ENCODE data around the gene TBC1D32. TPM values are rescaled to one million over a fixed set of nuclear protein-coding genes. Genes with fewer than 3 reads are reported as not detected.
"Not testable (repeated sequence)": the region's sequence is repeated elsewhere in the genome, so short reads cannot be mapped to it uniquely, and the experiment has no call there.

The TBC1D32 gene
- total RNA-seq (2014; rRNA removed; shearing (Covaris generic)) = 5.4 and 23.4 TPM in 2 replicates

- DNase-seq (ENCODE audit: low read depth) = peak; percentile 96
Measured at GRCh38 chr6:121334299-121335086, at the start of gene TBC1D32. TSS of gene TBC1D32 (minus strand) at chr6:121334480. CDS start at chr6:121334430, 50 bp downstream.

- no peak for DNase-seq (ENCODE audit: low read depth)
Measured at GRCh38 chr6:121383478-121383877, 49.2 kb upstream of the TBC1D32 start.

- peak; percentile 14 for DNase-seq (ENCODE audit: low read depth)
Measured at GRCh38 chr6:121382467-121383121, 48.3 kb upstream of the TBC1D32 start.

GRCh38 chr6:121376411-121376810 is 42.1 kb upstream of the TBC1D32 start:
- no peak for DNase-seq (ENCODE audit: low read depth)

GRCh38 chr6:121374219-121374618 is 39.9 kb upstream of the TBC1D32 start:
- not testable (repeated sequence) for DNase-seq (ENCODE audit: low read depth)

- no peak for DNase-seq (ENCODE audit: low read depth)
Measured at GRCh38 chr6:121365536-121366521, 31.5 kb upstream of the TBC1D32 start.

GRCh38 chr6:121356575-121356974 is 22.3 kb upstream of the TBC1D32 start:
- DNase-seq (ENCODE audit: low read depth) = no peak

- no peak for DNase-seq (ENCODE audit: low read depth)
Measured at GRCh38 chr6:121354764-121355163, 20.5 kb upstream of the TBC1D32 start.

- no peak for DNase-seq (ENCODE audit: low read depth)
Measured at GRCh38 chr6:121352941-121353340, 18.7 kb upstream of the TBC1D32 start.

GRCh38 chr6:121351916-121352315 is 17.6 kb upstream of the TBC1D32 start:
- DNase-seq (ENCODE audit: low read depth) = no peak

GRCh38 chr6:121349596-121349995 is 15.3 kb upstream of the TBC1D32 start:
- DNase-seq (ENCODE audit: low read depth) = no peak

- no peak for DNase-seq (ENCODE audit: low read depth)
Measured at GRCh38 chr6:121347484-121347883, 13.2 kb upstream of the TBC1D32 start.

- no peak for DNase-seq (ENCODE audit: low read depth)
Measured at GRCh38 chr6:121344539-121344938, 10.3 kb upstream of the TBC1D32 start.

- DNase-seq (ENCODE audit: low read depth) = no peak
Measured at GRCh38 chr6:121339639-121340226, 5.5 kb upstream of the TBC1D32 start.

- no peak for DNase-seq (ENCODE audit: low read depth)
Measured at GRCh38 chr6:121338956-121339355, 4.7 kb upstream of the TBC1D32 start.

- no peak for DNase-seq (ENCODE audit: low read depth)
Measured at GRCh38 chr6:121338366-121338765, 4.1 kb upstream of the TBC1D32 start.

- no peak for DNase-seq (ENCODE audit: low read depth)
Measured at GRCh38 chr6:121335087-121336008, 1.1 kb upstream of the TBC1D32 start.

- DNase-seq (ENCODE audit: low read depth) = not testable (repeated sequence)
Measured at GRCh38 chr6:121333694-121334093, 586 bp downstream of the TBC1D32 start.

GRCh38 chr6:121333196-121333595 is 1.1 kb downstream of the TBC1D32 start:
- no peak for DNase-seq (ENCODE audit: low read depth)

- no peak for DNase-seq (ENCODE audit: low read depth)
Measured at GRCh38 chr6:121330516-121330915, 3.8 kb downstream of the TBC1D32 start.
